Right renal cortex interstitium (tissue), 3 donors: ENCODE measurements around the gene AMIGO3. TPM values are rescaled to one million over a fixed set of nuclear protein-coding genes. Genes with fewer than 3 reads are reported as not detected.
"Not testable (repeated sequence)": the region's sequence is repeated elsewhere in the genome, so short reads cannot be mapped to it uniquely, and the experiment has no call there.

Source experiments
- DNase-seq, 3 donors: peaks; one replicate each; pipeline ENCODE4 v3.0.0-alpha.2; 2013; ENCODE audit warnings: low read depth in 3 of 3, low spot score in 2 of 3
- polyA plus RNA-seq, 3 donors: library from polyadenylated mRNA; unstranded; fragments of 120-200 nt; gene quantifications; one replicate each; pipeline ENCODE4 v1.2.1, GENCODE V29; 2013; ENCODE audit not compliant: insufficient read length in 3 of 3

AMIGO3 gene
- 1 to 10 TPM in 2 of 3 donors, under 1 TPM in 1; 0.93 to 1.5 (median 1.0) TPM for polyA plus RNA-seq

GRCh38 chr3:49719214-49719884, at the start of gene AMIGO3:
TSS of gene AMIGO3 (minus strand) at chr3:49719684. CDS start at chr3:49719465, 219 bp downstream.
- DNase-seq: peak; percentile 65 to 88 (median 84)

DNA sequence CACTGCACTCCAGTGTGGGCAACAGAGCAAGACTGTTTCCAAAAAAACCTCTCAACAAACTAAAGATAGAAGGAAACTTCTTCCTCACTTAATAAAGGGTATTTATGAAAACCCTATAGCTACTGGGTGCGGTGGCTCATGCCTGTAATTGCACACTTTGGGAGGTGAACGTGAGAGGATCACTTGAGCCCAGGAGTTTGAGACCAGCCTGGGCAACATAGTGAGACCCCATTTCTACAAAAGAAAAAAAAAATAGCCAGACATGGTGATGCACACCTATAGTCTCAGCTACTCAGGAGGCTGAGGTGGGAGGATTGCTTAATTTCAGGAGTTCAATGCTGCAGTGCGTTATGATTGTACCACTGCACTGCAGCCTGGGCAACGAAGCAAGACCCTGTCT, 44.5 kb upstream of the AMIGO3 start:
- DNase-seq: no peak

- DNase-seq: no peak
These were observed 42.2 kb upstream of the AMIGO3 start for GRCh38 chr3:49761661-49762060.

DNA sequence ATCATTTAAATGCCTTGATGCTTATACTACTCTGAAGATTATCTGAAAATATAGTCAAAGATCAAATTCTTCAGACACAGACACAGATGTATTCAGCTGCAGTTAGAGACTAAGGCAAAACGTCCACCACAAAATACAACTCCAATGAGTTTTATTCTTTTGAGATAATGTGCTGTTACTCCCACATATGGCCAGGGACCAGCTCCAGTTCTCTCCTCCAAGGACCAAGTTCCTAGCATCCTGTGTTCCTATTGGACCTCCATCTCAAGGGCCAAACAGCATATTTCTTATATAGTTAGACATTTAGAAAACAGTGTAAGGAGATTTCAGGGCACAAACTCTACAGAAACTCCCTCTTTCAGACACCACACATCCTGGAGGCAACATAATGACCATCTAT, 39.7 kb upstream of the AMIGO3 start:
- DNase-seq: peak in 1 of 3 donors; percentile 9

GRCh38 chr3:49757197-49757596, 37.7 kb upstream of the AMIGO3 start:
- no peak for DNase-seq

DNA sequence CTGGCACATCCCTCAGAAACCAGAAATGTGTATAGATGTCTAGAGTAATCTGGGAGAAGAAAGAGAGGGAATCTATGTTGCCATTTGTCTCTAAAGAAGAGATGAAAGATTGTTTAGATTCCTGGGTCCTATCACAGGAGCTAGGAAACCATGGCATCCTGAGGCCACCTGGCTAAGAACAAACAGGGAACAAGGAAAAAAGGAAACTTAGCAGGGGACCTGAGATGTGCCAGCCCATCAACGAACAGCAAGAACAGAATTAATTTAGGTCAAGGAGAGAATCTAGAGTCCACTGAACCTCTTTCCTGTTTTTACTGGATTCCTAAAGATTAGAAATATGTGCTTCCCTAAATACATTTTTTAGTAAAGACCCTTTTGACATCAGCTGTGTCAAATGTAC, 36.6 kb upstream of the AMIGO3 start:
- no peak for DNase-seq

- no peak for DNase-seq
These were observed 35.1 kb upstream of the AMIGO3 start for GRCh38 chr3:49754536-49754935.

DNA sequence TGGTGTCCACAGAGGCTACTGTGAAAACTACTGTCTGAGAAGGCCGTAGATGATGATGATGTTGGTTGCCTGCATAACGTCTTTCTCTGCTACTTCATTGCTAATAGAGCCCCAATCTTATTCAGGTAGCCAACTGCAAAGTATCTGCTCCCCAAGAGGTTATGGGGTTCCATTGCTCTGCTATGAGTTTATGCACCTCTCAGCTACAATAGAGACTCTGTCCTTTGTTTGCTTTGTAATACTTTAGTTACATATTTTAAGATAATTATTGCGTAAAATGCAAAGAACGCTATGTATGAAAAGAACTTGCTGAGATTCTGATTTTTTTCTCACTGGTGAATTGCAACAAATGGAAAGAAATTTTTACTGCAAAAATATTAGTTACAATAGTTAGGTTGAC, 32.0 kb upstream of the AMIGO3 start:
- no peak for DNase-seq

GRCh38 chr3:49750056-49750455, 30.6 kb upstream of the AMIGO3 start:
- DNase-seq: no peak

DNA sequence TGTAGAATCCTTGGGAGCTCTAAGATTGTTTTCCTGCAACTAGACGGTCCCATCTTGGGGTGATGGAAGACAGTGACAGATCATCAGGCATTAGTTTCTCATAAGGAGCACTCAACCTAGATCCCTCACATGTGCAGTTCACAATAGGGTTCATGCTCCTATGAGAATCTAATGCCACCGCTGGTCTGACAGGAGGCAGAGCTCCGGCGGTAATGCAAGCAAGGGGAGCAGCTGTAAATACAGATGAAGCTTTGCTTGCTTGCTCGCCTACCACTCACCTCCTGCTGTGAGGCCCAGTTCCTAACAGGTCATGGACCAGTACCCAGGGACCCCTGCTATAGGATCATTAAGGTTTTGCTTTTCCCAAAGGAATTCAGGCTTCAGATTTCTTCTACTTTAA, 29.4 kb upstream of the AMIGO3 start:
- DNase-seq: not testable (repeated sequence)

DNA sequence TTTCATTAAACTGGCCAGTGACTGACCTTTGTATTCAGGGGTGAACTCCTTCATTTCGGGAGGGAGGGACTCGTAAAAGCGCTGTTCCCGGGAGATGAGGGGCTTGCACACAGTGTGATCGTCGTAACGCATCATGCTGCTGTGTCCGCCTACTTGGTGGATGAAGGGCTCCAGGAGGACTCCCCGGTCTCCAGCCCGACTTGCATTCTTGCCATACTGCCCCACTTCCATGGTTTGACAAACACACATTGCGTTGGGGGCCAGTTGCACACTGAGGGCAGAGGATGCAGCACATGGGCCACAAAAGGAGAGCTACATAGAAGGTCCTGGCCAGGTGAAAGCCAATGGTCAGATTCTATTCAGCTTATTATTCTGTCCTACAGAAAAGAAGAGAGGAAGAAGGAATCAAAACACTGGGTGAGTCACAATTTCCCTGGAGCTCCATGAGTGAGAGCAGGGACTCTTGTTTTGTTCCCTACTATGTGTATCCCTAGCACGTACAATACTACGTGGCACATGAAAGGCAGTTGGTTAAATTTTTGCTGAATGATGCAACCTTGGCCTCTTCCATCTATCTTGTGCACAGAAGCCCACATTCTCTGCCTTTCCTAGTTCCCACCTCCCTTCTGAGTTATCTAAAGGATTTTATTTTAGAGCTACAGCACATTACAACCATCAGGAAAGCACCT, 28.5 kb upstream of the AMIGO3 start:
- no peak for DNase-seq

DNA sequence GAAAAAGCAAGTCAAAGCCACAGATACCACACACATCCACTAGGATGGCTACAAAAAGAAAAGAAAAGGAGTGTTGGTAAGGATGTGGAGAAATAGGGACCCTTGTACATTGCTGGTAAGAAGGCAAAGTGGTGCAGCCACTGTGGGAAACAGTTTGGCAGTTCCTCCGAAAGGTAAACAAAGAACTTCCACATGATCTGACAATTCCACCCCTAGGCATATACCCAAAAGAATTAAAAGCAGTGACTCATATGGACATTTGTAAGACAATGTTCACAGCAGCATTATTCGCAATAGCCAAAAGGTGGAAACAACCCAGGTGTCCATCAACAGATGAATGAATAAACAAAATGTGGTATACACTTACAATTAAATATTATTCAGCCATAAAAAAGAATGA, 26.5 kb upstream of the AMIGO3 start:
- no peak for DNase-seq

GRCh38 chr3:49740427-49740826, 20.9 kb upstream of the AMIGO3 start:
- no peak for DNase-seq

GRCh38 chr3:49738067-49738713, 18.7 kb upstream of the AMIGO3 start:
- no peak for DNase-seq

- no peak for DNase-seq
These were observed 15.3 kb upstream of the AMIGO3 start for GRCh38 chr3:49734752-49735151.

GRCh38 chr3:49733551-49733950, 14.1 kb upstream of the AMIGO3 start:
- no peak for DNase-seq

DNA sequence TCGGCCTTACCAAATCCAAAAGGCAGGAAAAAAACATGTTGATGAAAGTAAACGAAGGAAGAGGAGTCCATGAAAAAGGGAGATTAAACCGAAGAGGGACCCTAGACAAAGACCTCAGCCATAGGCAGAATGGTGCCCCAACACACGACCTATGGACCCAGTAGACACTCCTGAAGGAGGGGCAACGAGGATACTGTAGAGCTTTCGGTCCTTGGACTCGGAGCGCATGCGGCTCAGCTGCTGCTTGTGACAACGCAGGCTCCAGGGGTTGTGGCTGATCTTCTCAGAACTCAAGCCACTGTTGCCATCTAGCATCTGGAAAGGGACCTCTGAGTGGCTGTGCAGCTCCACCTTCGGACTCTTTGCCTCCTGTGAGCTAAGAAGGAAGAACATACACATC, 13.1 kb upstream of the AMIGO3 start:
- no peak for DNase-seq

DNA sequence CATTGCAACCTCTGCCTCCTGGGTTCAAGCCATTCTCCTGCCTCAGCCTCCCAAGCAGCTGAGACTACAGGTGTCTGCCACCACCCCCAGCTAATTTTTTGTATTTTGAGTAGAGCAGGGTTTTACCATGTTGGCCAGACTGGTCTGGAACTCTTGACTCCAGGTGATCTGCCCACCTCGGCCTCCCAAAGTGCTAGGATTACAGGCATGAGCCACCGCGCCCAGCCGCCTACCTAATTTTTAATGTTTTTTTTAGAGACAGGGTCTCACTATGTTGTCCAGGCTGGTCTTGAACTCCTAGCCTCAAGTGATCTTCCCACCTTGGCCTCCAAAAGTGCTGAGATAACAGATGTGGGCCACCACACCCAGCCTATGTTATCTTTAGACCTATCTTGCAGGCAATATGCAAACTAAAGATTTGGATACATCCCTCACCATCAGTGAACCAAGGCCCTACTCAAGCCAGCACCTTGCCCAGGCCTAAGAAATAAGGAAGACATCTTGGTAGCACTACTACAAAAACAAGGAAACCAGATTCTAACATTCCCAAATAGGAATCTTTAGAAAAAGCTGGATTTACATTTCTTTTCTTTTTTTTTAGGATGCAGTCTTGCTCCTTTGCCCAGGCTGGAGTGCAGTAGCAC, 10.6 kb upstream of the AMIGO3 start:
- no peak for DNase-seq

DNA sequence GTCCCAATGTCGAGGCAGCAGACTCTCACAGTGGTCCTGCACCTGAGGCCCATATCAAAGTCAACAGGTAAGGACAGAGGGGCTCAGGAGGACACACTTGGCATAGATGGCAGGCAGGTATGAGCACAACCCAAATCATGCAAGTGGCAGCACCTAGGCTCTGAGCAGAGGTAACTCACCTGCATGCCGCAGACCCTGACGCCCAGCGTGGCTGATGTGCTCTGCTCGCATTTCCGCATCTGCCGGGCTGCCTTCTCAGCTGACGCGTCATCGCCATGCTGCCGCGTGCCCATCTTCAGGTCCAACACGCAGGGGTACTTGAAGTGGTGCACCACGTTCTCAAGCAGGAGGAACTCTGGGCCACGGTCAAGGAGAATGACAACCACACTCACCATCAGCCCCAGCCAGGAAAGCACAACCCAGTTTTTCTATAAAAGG, 8.5 kb upstream of the AMIGO3 start:
- DNase-seq: no peak

DNA sequence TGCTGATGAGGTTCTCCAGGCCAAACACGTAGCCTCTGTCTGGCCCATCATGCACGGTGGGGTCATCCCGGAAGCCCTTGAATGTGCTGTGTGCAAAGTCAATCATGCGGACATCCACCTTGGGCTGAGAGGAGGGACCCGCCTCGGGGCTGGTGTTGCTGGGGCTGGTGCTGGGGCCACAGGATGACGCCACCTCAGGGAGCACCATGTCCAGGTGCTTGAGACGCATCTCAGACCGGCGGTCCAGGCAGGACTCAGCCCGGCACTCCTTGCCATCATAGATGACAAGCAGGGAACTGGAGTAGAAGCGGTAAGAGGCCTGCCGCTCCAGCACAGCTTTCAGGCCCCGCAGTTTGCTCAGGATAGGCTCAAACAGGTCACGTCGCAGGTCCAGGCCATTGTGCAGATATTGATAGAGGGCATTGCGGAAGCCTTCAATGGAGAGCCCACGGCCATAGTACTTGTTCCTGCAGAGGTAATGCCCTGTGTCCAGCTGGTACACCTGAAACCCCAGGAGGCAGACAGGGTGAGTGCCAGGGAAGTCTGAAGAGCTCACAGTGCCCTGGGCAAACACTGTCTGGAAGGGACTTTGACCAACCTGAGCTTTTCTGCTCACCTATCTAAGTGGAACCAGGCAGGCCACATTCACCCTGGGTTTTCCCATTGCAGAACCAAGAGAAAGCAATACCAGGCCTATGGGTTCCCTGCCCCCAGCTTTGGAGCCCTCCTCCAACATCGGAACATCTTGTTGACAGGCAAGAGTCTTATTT, 7.9 kb upstream of the AMIGO3 start:
- no peak for DNase-seq
